ENCODE data around the gene FN1.
"Not testable (repeated sequence)": the region's sequence is repeated elsewhere in the genome, so short reads cannot be mapped to it uniquely, and the experiment has no call there.

Gene FN1

GRCh38 chr2:215332872-215333595 lies 102.8 kb downstream of the FN1 start:
- DNase-seq (ENCODE audit: low read depth in 2 of 2), result no peak

GRCh38 chr2:215328066-215328465 lies 107.8 kb downstream of the FN1 start:
- no peak for DNase-seq (ENCODE audit: low read depth in 2 of 2)

- DNase-seq (ENCODE audit: low read depth in 2 of 2), result no peak
Observed at GRCh38 chr2:215324811-215325210, 111.1 kb downstream of the FN1 start.

- no peak for DNase-seq (ENCODE audit: low read depth in 2 of 2)
Observed at GRCh38 chr2:215320679-215321078, 115.2 kb downstream of the FN1 start.

GRCh38 chr2:215320102-215320501 lies 115.8 kb downstream of the FN1 start:
- DNase-seq (ENCODE audit: low read depth in 2 of 2), result no peak

- DNase-seq (ENCODE audit: low read depth in 2 of 2), result no peak
Observed at GRCh38 chr2:215319500-215319899, 116.4 kb downstream of the FN1 start.

GRCh38 chr2:215316336-215316735 lies 119.5 kb downstream of the FN1 start:
- no peak for DNase-seq (ENCODE audit: low read depth in 2 of 2)

- no peak for DNase-seq (ENCODE audit: low read depth in 2 of 2)
Observed at GRCh38 chr2:215315301-215315700, 120.6 kb downstream of the FN1 start.

- no peak for DNase-seq (ENCODE audit: low read depth in 2 of 2)
Observed at GRCh38 chr2:215314896-215315295, 121.0 kb downstream of the FN1 start.

- no peak for DNase-seq (ENCODE audit: low read depth in 2 of 2)
Observed at GRCh38 chr2:215313255-215313613, 122.6 kb downstream of the FN1 start.

GRCh38 chr2:215311625-215312396 lies 124.1 kb downstream of the FN1 start, which contains the start of gene ATIC:
ATIC (plus strand) TSS chr2:215312059; CDS start chr2:215312143, 84 bp downstream.
- peak; percentile 67 to 68 for DNase-seq (ENCODE audit: low read depth in 2 of 2)

- DNase-seq (ENCODE audit: low read depth in 2 of 2), result not testable (repeated sequence)
Observed at GRCh38 chr2:215311259-215311624, 124.6 kb downstream of the FN1 start.
